Glomerular visceral epithelial cell (primary cell): Measurements from ENCODE around the gene MCRIP2.

Experiments
- DNase-seq: peaks from one replicate; pipeline ENCODE4 v3.0.0-alpha.2; 2016; ENCODE audit errors: extremely low spot score

The MCRIP2 gene

DNA sequence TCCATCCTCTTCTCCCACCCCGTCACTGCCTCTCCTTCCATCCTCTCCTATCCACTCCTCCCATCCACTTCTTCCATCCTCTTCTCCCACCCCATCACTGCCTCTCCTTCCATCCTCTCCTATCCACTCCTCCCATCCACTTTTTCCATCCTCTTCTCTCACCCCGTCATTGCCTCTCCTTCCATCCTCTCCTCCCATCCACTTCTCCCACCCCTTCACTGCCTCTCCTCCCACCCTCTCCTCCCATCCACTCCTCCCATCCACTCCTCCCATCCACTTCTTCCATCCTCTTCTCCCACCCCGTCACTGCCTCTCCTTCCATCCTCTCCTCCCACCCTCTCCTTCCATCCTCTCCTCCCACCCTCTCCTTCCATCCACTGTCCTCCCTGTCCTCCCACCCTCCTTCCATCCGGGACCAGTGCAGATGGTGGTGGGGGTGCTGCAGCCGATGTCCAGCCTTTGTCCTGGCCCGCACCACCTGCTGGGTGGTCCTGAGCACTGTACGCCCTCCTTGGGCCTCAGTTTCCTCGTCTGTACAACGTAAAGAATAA lies 9.7 kb upstream of the MCRIP2 start:
- no peak for DNase-seq

DNA sequence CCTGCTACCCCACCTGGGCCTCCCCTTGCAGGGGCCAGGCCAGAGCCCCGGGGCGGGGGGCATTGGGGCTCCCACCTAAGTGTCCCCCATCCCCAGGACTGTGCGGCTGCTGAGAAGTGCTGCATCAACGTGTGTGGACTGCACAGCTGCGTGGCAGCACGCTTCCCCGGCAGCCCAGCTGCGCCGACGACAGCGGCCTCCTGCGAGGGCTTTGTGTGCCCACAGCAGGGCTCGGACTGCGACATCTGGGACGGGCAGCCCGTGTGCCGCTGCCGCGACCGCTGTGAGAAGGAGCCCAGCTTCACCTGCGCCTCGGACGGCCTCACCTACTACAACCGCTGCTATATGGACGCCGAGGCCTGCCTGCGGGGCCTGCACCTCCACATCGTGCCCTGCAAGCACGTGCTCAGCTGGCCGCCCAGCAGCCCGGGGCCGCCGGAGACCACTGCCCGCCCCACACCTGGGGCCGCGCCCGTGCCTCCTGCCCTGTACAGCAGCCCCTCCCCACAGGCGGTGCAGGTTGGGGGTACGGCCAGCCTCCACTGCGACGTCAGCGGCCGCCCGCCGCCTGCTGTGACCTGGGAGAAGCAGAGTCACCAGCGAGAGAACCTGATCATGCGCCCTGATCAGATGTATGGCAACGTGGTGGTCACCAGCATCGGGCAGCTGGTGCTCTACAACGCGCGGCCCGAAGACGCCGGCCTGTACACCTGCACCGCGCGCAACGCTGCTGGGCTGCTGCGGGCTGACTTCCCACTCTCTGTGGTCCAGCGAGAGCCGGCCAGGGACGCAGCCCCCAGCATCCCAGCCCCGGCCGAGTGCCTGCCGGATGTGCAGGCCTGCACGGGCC lies 8.9 kb upstream of the MCRIP2 start:
- no peak for DNase-seq

DNA sequence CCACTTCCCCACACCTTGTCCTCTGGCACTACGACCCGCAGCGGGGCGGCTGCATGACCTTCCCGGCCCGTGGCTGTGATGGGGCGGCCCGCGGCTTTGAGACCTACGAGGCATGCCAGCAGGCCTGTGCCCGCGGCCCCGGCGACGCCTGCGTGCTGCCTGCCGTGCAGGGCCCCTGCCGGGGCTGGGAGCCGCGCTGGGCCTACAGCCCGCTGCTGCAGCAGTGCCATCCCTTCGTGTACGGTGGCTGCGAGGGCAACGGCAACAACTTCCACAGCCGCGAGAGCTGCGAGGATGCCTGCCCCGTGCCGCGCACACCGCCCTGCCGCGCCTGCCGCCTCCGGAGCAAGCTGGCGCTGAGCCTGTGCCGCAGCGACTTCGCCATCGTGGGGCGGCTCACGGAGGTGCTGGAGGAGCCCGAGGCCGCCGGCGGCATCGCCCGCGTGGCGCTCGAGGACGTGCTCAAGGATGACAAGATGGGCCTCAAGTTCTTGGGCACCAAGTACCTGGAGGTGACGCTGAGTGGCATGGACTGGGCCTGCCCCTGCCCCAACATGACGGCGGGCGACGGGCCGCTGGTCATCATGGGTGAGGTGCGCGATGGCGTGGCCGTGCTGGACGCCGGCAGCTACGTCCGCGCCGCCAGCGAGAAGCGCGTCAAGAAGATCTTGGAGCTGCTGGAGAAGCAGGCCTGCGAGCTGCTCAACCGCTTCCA lies 8.1 kb upstream of the MCRIP2 start:
- no peak for DNase-seq

DNA sequence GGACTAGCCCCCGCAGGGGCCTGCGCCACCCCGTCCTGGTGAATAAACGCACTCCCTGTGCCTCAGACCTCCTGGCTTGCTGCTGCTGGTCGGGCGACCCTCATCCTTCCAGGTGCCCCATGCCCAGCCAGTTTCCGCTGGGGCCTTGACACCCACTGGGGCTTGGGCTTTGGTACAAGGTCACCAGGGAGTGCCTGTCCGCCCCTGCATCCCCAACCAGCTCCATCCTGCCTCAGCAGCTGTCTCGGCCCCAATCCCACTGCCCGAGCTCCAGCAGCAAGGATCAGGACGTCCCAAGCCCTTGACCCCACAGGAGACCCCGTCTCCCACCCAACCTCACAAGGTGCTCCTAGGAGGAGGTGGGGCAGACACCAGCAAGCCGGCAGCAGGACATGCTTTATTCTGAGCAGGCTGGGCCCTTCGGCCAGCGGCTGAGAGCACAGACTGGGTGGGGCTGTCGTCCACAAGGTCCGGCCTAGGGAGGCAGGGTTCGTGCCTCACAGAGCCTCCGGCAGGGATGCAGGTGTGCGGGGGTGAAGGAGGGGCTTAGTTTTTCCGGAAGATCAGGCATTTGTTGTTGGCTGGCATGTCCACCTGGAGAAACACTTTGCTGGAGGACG lies 7.5 kb upstream of the MCRIP2 start:
- no peak for DNase-seq

DNA sequence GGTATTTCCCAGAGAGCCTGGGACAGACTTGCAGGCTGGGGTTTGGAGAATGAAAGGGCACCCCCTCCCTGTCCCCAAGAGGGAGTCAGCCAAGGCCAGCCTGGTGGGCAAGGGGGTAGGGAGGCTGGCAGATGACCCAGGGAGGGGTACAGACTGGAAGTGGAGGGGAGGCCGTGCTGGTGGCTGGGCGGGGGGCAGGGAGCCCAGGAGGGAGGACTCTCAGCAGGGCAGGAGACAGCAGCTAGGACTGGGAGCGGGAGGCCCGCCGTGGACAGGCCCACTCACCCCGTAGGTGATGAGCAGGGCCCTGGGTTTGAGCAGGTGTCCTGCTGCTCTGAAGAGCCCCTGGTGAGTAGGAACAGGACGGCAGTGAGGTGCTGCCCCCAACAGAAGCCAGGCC lies 6.6 kb upstream of the MCRIP2 start:
- DNase-seq, result no peak

DNA sequence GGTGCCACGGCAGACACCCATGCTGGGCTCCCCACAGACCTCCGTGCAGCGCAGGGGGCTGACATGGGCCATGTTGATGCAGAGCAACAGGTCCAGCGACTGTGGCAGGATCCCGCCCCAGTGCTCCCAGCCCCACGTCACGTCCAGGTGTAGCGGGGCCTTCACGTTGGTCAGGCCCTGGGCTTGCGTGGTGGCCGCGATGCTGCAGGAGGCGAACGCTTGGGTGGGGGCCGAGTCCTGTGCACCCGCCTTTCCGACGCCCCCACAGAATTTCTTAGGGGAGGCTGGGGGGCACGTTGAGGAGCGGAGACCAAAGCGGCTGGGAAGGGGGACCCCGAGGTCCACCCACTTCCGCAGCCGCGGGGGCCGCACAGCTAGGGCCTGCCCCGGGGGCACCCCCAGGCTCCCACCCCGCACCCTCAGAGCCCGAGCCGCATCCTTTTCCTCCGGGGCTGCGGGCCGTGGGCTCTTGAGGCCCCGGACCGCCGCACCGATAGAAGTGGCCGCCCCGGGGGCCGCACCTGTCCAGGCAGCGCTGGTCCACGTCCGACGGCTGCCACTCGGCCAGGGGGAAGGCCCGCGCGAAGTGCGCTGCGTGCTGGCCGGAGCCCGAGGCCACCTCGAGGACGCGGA lies 5.9 kb upstream of the MCRIP2 start:
- no peak for DNase-seq

DNA sequence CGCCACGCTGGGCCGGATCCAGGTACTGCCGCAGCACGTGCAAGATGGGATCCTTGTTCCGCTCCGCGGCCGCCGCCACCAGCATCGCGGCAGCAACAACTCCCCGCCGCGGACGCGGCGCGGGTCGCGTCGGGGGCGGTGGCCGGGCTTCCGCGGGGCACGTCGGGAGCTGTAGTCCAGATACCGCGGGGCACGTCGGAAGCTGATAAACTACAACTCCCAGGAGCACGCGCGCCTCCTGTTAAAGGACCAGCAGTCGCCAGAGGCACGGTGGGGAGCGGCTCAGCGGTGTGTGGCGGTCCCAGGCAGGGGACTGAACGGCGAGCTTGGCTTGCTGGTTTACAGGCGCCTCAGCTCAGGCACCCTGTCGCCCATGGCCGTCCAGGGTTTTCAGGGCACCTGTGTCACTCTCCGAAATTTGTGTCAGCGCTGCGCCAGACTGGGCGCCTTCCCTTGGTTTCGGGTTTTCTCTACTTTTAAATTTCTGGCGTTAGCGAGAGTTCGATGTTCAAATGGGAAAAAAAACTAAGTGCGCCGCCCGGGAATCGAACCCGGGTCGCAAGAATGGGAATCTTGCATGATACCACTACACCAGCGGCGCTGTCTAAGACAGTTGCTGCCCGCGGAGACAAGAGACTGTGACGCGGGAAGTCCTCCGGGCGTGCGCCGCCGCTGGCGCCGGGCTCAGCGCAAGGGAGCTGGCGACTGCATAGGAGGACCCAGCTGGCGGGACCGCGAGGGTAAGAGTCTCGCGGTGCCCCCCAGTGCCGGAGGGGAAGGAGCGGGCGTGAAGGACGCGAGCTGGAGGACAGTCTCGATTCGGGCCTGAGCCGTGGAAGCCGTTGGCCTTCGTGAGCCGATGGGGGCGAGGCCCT lies 5.2 kb upstream of the MCRIP2 start, which contains the start of gene METTL26:
Gene METTL26 (minus strand): TSS at position 100 of the 875 bp plus-strand sequence. CDS start 15 bp downstream, at position 85.
- peak; percentile 91 for DNase-seq

DNA sequence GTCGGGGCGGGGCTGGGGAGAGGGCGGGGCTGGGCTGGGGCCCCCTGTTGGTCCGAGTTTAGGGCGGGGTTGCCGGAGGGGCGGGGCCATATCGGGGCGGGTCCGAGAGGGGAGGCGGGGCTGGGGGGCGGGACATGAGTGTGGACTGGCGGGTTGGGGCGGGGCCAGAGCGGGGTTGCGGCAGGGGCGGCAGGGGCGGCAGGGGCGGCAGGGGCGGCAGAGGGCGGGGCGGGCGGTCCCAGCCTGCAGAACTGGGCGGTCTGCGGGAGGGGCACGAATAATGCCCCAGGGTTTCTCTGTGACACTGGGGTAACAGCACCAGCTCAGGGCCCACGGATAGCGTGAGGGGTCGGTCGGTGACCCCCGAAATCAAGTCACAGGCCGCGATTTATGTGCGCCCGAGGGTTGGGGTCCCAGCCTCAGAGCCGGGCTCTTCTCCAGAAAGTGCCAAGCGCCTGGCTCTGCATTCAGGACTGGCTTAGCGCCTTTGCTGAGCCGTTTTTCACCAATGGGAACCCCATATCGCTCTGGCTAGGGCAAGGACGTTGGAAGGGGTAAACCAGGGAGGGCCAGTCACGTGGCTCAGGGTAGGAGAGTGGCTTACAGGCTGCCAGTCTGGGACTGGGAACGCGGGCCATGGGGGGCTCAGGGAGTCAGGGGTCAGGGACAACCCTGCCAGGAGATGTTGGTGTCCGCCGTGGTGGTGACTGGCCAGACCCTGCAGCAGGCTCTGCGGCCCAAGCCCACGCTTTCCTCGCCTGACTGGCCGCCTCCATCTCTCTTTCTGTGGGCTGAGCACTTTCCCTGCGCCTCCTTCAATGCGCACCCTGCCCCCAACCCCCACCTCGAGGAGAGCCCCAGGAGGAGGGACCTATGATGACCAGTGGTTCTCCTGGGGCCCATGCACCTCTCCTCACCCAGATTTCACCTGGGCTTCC lies 4.3 kb upstream of the MCRIP2 start:
- peak; percentile 93 for DNase-seq

- DNase-seq, result no peak
Observed at GRCh38 chr16:638034-638543, 3.5 kb upstream of the MCRIP2 start.

- no peak for DNase-seq
Observed at GRCh38 chr16:638836-639235, 2.8 kb upstream of the MCRIP2 start.

- no peak for DNase-seq
Observed at GRCh38 chr16:640614-641013, 1.0 kb upstream of the MCRIP2 start.

- DNase-seq, result no peak
Observed at GRCh38 chr16:642189-643049, 791 bp downstream of the MCRIP2 start.

- no peak for DNase-seq
Observed at GRCh38 chr16:643050-643368, 1.4 kb downstream of the MCRIP2 start.

GRCh38 chr16:644556-644955 lies 2.9 kb downstream of the MCRIP2 start:
- DNase-seq, result no peak

DNA sequence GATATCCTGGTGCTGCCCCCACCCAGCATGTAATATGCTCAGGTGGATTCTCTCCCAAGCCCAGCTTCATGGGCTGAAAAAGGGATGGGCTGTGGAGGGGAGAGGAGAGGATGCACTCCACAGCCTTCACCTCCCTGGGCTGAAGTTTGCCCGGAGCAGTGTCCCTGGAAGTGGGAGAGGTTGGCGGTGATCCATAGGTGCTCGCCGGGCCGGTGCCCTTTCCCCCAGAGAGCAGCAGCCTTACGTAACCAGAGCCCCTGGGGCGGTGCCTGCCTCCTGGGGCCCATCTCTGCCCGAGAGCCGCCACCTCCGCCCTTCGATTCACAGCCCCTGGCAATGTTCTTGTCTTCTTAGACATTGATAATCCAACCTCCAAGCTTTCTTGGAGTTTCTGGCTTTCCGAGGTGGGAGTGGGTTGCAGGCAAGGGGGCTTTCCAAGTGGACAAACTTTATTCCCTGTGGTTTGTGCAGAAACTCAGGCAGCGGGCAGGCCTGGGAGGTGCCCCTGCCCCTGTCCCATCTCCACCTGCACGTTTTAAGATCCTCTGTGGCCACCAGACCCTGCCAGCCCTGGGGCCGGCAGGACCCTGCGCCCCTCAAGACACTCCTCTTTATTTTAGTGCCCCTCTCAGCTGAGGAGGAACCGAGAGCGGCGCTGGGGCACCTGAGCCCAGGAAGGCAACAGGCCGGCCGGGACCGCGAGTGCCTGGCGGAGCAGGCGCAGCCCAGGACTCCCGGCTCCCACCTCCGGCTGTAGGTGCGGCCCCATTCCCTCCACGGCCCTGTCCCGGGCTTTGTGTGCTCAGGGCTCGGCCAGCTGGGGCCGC lies 4.4 kb downstream of the MCRIP2 start:
- DNase-seq, result no peak

DNA sequence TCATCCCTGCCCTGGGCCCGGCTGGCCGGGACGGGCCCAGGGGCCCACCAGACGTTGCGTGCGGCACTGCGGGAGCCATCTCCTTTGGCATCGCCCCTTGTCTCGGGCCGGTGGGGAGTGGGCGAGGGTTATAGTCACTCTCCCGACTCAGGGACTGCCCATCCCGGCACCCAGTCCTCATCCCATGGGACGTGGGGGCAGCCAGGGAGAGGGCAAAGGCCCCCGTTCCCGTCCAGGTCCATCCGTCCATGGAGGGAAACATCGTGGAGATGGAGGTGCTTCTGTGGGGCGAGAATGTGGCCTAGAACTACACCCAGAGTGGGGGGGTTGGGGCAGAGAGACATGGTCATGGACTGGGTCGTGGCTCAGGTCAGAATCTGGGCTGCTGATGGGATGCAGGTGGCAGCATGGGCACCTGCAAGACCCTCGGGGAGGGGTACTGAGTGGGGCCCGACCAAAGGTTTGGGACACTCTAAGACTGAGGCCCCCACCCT lies 5.1 kb downstream of the MCRIP2 start:
- no peak for DNase-seq

DNA sequence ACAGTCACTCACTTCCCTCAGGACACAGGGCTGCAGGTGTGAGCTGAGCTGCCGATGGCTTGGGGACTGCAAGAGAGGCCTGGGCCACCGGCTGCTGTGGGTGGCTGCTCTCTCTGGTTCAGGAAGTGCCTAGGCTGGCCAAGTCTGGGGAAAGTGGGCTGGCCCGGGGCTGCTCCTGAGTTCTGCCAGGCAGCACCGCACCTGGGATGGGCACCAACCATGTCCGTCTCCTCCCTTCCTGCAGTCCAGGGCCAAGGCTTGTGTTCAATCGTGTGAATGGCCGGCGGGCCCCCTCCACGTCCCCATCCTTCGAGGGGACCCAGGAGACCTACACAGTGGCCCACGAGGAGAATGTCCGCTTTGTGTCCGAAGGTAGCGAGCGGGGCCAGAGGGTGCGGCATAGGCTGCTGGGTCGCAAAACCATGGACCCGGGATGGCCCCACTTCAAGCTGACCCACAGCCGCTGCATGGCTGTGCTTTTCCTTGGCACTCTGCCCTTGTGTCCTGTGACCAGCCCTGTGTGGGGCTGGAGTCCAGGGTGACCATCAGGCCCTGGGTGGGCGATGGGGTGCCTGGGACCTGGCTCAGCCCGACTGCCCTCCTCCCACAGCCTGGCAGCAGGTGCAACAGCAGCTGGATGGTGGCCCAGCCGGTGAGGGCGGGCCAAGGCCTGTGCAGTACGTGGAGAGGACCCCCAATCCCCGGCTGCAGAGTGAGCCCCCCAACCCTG lies 5.7 kb downstream of the MCRIP2 start:
- DNase-seq, result no peak
